ENCODE results near the gene TEDDM1. TPM values are rescaled to one million over a fixed set of nuclear protein-coding genes. Genes with fewer than 3 reads are reported as not detected.

Gene TEDDM1
- total RNA-seq, 1 donor from 2014 or later: not detected

- Mint-ChIP-seq H3K4me1 (ENCODE audit: low read depth, unreplicated experiment) (no peaks in the 10 kb centered on the region), H3K4me3 (ENCODE audit: unreplicated experiment) (no peak overlapping the region), H3K36me3 (ENCODE audit: unreplicated experiment) (peaks cover 4% of the 10 kb centered on the region), H3K27ac (ENCODE audit: unreplicated experiment) (no peak overlapping the region), H3K27me3 (ENCODE audit: unreplicated experiment) (no peaks in the 10 kb centered on the region), H3K9me3 (ENCODE audit: unreplicated experiment) (peaks cover 2% of the 10 kb centered on the region)
- no peak for DNase-seq
- no peak for TF ChIP-seq CTCF (IDR thresholded peaks at IDR 0.05; ENCODE audit: partially characterized antibody, unreplicated experiment)
These were observed 30.8 kb upstream of the TEDDM1 start for GRCh38 chr1:182431278-182431677.

GRCh38 chr1:182430263-182431068, 30.0 kb upstream of the TEDDM1 start:
- no peak for TF ChIP-seq CTCF (IDR thresholded peaks at IDR 0.05; ENCODE audit: partially characterized antibody, unreplicated experiment)
- peaks cover 2% of the 10 kb centered on the region for H3K9me3 Mint-ChIP-seq (ENCODE audit: unreplicated experiment)
- no peaks in the 10 kb centered on the region for H3K4me1 Mint-ChIP-seq (ENCODE audit: low read depth, unreplicated experiment)
- no peak for DNase-seq
- no peaks in the 10 kb centered on the region for H3K27me3 Mint-ChIP-seq (ENCODE audit: unreplicated experiment)
- no peak overlapping the region for H3K27ac Mint-ChIP-seq (ENCODE audit: unreplicated experiment)
- no peak overlapping the region for H3K4me3 Mint-ChIP-seq (ENCODE audit: unreplicated experiment)
- peaks cover 4% of the 10 kb centered on the region for H3K36me3 Mint-ChIP-seq (ENCODE audit: unreplicated experiment)

- H3K4me1 Mint-ChIP-seq (ENCODE audit: low read depth, unreplicated experiment): no peaks in the 10 kb centered on the region
- DNase-seq: no peak
- H3K9me3 Mint-ChIP-seq (ENCODE audit: unreplicated experiment): peaks cover 2% of the 10 kb centered on the region
- no peak for TF ChIP-seq CTCF (IDR thresholded peaks at IDR 0.05; ENCODE audit: partially characterized antibody, unreplicated experiment)
- H3K4me3 Mint-ChIP-seq (ENCODE audit: unreplicated experiment): no peak overlapping the region
- H3K36me3 Mint-ChIP-seq (ENCODE audit: unreplicated experiment): peaks cover 4% of the 10 kb centered on the region
- no peaks in the 10 kb centered on the region for H3K27me3 Mint-ChIP-seq (ENCODE audit: unreplicated experiment)
- no peak overlapping the region for H3K27ac Mint-ChIP-seq (ENCODE audit: unreplicated experiment)
These were observed 27.6 kb upstream of the TEDDM1 start for GRCh38 chr1:182428043-182428442.

- peaks cover 4% of the 10 kb centered on the region for H3K36me3 Mint-ChIP-seq (ENCODE audit: unreplicated experiment)
- H3K4me3 Mint-ChIP-seq (ENCODE audit: unreplicated experiment): no peak overlapping the region
- no peaks in the 10 kb centered on the region for H3K4me1 Mint-ChIP-seq (ENCODE audit: low read depth, unreplicated experiment)
- DNase-seq: no peak
- no peak for TF ChIP-seq CTCF (IDR thresholded peaks at IDR 0.05; ENCODE audit: partially characterized antibody, unreplicated experiment)
- no peaks in the 10 kb centered on the region for H3K27me3 Mint-ChIP-seq (ENCODE audit: unreplicated experiment)
- no peaks in the 10 kb centered on the region for H3K9me3 Mint-ChIP-seq (ENCODE audit: unreplicated experiment)
- no peak overlapping the region for H3K27ac Mint-ChIP-seq (ENCODE audit: unreplicated experiment)
These were observed 26.3 kb upstream of the TEDDM1 start for GRCh38 chr1:182426442-182427430.
